Measurements from ENCODE around the gene KCTD1. TPM values are rescaled to one million over a fixed set of nuclear protein-coding genes. Genes with fewer than 3 reads are reported as not detected.

Gene KCTD1
- total RNA-seq, 3 donors from 2014 or later = 8.5 to 14.7 (median 12.8) TPM

GRCh38 chr18:26524002-26524401, 24.4 kb downstream of the KCTD1 start:
- intact Hi-C loops (cut with DNase I, micrococcal nuclease) = no loop called here
- no peaks in the 10 kb centered on the region for H3K36me3 ChIP-seq (ENCODE audit: low read depth)
- no peak overlapping the region for H3K4me3 ChIP-seq
- no peak for TF ChIP-seq CTCF (IDR thresholded peaks at IDR 0.05)
- DNase-seq (no peak), ATAC-seq (no peak)
- no peaks in the 10 kb centered on the region for H3K4me1 ChIP-seq (ENCODE audit: low read depth)
- H3K9me3 ChIP-seq = no peaks in the 10 kb centered on the region

- no peak for TF ChIP-seq CTCF (IDR thresholded peaks at IDR 0.05)
- Histone ChIP-seq H3K36me3 (ENCODE audit: low read depth) (no peaks in the 10 kb centered on the region), H3K4me3 (no peak overlapping the region), H3K4me1 (ENCODE audit: low read depth) (no peaks in the 10 kb centered on the region), H3K9me3 (no peaks in the 10 kb centered on the region)
- ATAC-seq (no peak), DNase-seq (no peak)
- intact Hi-C loops (cut with DNase I, micrococcal nuclease) = no loop called here
These were observed 26.7 kb downstream of the KCTD1 start for GRCh38 chr18:26521617-26522016.

- DNase-seq = no peak
- TF ChIP-seq CTCF (IDR thresholded peaks at IDR 0.05) = no peak
- no peaks in the 10 kb centered on the region for H3K36me3 ChIP-seq (ENCODE audit: low read depth)
- no peak overlapping the region for H3K4me3 ChIP-seq
- H3K9me3 ChIP-seq = no peaks in the 10 kb centered on the region
- no peaks in the 10 kb centered on the region for H3K4me1 ChIP-seq (ENCODE audit: low read depth)
- intact Hi-C loops (cut with DNase I, micrococcal nuclease) = no loop called here
- no peak for ATAC-seq
These were observed 27.4 kb downstream of the KCTD1 start for GRCh38 chr18:26520974-26521373.

- no peaks in the 10 kb centered on the region for H3K36me3 ChIP-seq (ENCODE audit: low read depth)
- DNase-seq = no peak
- no peaks in the 10 kb centered on the region for H3K9me3 ChIP-seq
- H3K4me1 ChIP-seq (ENCODE audit: low read depth) = no peaks in the 10 kb centered on the region
- no peak overlapping the region for H3K4me3 ChIP-seq
- no peak for TF ChIP-seq CTCF (IDR thresholded peaks at IDR 0.05)
- intact Hi-C loops (cut with DNase I, micrococcal nuclease) = no loop called here
- ATAC-seq = no peak
These were observed 29.2 kb downstream of the KCTD1 start for GRCh38 chr18:26519114-26519513.

GRCh38 chr18:26516964-26517363, 31.4 kb downstream of the KCTD1 start:
- Histone ChIP-seq H3K9me3 (no peaks in the 10 kb centered on the region), H3K4me3 (no peak overlapping the region), H3K4me1 (ENCODE audit: low read depth) (no peaks in the 10 kb centered on the region), H3K36me3 (ENCODE audit: low read depth) (no peaks in the 10 kb centered on the region)
- DNase-seq (no peak), ATAC-seq (no peak)
- intact Hi-C loops (cut with DNase I, micrococcal nuclease) = no loop called here
- TF ChIP-seq CTCF (IDR thresholded peaks at IDR 0.05) = no peak

Data from mucosa of descending colon (tissue), 3 donors.